Measurements from ENCODE around the gene NLRX1.
"Not testable (repeated sequence)": the region's sequence is repeated elsewhere in the genome, so short reads cannot be mapped to it uniquely, and the experiment has no call there.

The NLRX1 gene

DNA sequence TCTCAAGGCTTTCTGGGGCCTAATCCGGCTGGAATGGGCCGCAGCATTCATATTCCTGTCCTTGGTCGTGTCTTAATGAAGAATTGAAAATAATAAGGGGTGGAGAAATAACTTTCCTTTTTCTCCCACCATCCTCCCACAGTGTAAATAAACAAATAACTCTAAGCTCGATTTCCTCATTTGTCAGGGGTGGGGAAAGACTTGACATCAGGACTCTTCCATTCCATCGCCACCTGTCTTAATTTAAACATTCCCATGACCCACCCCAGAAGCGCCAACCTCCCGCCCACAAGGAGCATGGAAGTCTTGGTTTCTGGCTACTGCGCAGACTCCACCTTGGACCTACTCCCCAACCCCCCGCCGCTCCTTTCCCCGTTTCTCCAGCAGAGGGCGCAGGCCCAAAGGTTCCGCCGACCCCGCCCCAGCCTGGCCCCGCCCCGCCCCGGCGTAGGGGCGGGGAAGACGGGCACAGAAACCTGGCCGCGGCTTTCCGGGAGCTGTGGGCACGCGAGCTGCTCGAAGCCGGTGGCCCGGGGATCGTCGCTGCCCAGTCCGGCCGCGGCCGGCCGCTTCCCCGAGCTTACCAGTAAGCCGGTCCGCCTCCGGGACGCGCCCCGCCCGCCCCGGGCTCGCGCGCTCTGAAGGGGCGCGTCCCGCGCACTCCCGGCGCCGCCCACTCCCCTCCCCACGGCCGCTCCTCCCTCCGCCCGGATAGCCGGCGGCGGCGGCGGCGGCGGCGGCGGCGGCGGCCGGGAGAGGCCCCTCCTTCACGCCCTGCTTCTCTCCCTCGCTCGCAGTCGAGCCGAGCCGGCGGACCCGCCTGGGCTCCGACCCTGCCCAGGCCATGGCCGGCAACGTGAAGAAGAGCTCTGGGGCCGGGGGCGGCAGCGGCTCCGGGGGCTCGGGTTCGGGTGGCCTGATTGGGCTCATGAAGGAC lies 37.3 kb downstream of the NLRX1 start, which contains the start of gene CBL:
Gene CBL (plus strand): TSS at position 766 of the 937 bp plus-strand sequence. CDS start 79 bp downstream, at position 845.
- peak; percentile 94 to 99 (median 94) for DNase-seq (ENCODE audit: low read depth in 2 of 3, low spot score in 1 of 3)

DNA sequence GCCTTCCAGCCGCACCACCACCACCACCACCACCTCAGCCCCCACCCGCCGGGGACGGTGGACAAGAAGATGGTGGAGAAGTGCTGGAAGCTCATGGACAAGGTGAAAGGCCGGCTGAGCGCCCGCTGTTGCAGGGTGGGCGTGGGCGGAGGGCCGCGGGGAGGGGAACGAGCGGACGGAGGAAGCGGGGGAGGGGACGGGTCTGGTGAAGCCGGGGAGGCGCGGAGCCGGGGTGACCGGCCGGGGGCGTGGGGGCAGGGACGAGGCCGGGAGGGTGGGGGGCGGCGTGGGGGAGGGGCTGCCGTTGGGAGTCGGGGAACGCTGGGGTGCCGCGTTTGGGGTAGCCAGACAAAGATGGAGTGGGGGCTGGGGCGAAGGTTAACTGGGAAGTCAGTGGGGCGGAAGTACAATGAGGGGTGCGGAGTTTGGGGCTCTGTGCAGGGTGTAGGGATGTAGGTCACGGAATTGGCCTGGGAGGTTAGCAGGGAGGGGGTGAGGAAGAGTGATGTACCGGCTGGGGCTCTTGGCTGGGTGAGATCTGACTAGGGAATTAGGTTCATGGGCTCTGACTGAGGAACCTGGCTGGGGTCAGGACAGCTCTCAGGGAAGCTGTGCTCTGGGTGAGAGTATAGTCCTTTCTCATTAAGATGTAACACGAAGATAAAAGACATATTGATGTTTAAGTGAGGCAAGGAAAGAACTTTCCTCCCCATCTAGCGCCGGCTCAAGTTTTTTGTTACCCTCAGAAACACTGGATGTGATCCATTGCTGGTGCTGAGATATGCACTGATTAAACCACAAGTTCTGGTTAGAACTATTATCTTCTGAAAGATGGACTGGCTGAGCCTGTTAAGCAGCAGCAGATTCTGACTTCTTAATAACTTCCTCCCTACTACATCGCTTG lies 38.2 kb downstream of the NLRX1 start:
- peak; percentile 22 to 46 (median 37) for DNase-seq (ENCODE audit: low read depth in 2 of 3, low spot score in 1 of 3)

DNA sequence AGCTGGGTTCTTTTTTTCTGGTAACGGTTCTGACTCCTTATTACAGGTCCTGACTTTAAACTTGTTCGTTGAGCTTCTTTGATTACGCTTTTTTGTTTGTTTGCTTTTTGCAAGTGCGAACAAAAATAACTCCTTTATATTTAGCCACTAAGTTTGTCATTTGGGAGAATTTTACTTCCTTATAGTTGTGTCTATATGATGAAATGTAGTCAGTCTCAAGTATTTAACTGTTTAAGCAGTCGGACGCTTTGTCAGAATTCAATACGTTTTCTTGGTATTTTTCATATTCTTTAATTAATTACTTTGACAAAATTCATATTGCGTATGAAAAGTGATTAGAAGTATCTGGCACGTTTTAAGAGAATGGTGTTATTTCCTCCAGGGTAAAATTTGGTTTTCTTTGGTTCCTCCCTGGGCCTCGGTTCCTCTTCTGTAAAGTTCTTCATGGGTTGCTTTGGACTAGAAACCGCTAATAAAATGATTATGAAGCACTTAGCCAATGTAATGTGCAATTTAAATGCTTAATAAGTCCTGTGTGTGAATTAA lies 39.0 kb downstream of the NLRX1 start:
- no peak for DNase-seq (ENCODE audit: low read depth in 2 of 3, low spot score in 1 of 3)

DNA sequence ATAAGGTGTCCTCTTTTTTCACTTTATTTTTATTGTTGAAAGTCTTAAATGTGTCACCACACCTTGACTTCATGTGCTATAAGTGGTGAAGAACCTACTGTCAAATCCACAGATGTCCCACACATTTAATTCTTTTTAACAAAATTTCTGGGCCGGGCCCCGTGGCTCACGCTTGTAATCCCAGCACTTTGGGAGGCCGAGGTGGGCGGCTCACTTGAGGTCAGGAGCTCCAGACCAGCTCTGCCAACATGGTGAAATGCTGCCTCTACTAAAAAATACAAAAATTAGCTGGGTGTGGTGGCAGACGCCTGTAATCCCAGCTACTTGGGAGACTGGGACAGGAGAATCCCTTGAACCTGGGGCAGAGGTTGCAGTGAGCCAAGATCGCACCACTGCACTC lies 40.7 kb downstream of the NLRX1 start:
- DNase-seq (ENCODE audit: low read depth in 2 of 3, low spot score in 1 of 3), result no peak

DNA sequence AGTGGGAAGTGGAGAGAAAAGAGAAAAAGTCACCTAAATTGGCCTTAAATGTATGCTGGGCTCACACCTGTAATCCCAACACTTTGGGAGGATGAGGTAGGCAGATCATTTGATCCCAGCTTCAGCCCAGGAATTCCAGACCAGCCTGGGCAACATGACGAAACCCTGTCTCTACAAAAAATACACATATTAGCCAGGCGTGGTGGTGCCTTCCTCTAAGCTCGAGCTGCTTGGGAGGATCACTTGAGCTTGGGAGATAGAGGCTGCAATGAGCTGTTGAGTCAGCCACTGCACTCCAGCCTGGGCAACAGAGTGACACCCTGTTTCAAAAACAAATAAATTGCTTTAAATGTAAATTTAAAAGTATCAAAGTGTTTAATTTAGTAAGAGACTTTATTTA lies 41.5 kb downstream of the NLRX1 start:
- DNase-seq (ENCODE audit: low read depth in 2 of 3, low spot score in 1 of 3), result no peak

DNA sequence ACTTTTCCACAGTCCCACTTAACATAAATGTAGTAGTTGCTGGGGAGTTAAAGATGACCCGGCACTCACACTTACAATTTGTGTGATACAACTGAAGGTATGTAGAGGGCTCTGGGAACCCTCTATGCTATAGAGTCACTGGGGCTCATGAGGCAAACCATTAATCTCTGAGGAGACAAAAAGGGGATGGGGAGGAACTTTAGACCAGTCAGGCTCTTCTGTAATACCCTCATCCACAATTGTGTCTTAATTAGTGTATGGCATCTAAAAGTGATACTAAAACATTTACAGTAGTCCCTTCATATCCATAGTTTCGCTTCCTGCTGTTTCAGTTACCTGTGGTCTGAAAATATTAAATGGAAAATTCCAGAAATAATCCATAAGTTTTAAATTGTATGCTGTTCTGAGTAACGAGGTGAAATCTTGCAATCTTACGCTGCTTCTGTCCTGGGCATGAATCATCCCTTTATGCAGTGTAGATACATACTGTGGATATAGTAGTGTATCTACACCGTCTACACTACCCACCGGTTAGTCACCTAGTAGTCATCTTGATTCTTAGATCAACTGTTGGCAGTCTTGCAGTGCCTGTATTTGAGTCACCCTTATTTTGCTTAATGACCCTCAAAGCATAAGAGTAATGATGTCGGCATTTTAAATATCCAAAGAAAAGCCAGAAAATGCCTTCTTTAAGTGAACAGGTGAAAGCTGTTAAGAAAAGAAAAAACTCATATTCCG lies 49.8 kb downstream of the NLRX1 start:
- peak in 1 of 3 donors; percentile 23 for DNase-seq (ENCODE audit: low read depth in 2 of 3, low spot score in 1 of 3)

DNA sequence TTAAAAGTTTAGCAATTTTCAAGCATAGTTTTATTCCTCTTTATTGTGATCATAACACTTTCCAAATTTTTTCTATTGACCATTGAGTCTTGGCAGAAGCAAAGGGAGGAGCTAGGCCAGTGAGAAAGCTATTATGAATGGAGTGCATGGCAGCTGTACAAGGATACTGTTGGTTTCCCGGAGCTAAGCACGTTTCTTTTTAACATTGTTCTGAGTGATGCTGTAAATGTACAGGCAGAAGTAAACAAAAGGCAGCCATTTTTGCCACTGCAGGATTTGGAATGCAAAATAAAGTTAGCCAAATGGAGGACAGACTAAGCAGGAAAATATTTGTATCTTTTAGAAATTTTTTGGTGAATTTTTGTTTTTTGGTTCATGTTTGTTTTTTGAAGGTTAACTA lies 53.8 kb downstream of the NLRX1 start:
- no peak for DNase-seq (ENCODE audit: low read depth in 2 of 3, low spot score in 1 of 3)

DNA sequence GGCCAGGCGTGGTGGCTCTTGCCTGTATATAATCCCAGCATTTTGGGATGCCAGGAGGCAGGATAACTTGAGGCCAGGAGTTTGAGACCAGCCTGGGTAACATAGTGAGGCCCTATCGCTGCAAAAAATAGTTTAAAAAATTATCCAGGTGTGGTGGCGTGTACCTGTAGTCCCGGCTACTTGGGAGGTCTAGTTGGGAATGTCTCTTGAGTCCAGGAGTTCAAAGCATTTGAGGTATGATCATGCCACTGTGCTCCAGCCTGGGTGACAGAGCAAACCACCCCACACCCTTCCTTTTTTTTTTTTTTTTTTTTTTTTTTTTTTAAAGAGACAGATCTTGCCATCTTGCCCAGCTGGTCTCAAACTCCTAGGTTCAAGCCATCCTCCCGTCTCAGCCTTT lies 54.4 kb downstream of the NLRX1 start:
- no peak for DNase-seq (ENCODE audit: low read depth in 2 of 3, low spot score in 1 of 3)

DNA sequence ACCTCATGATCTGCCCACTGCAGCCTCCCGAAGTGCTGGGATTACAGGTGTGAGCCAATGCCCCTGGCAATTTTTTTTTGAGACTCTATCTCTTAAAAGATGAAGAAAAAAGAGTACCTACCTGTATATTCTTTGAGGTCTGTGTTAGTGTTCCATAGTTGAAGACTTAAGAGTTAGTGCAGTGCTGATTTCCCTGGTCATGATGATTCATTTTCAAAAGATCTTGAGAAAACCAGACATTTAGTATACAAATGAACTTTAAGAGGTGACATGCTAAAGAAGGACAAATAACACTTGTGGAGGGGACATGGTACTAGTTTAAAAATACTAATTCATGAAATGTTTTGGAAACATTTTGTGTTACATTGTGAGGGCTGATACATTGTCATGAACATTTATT lies 55.3 kb downstream of the NLRX1 start:
- no peak for DNase-seq (ENCODE audit: low read depth in 2 of 3, low spot score in 1 of 3)

DNA sequence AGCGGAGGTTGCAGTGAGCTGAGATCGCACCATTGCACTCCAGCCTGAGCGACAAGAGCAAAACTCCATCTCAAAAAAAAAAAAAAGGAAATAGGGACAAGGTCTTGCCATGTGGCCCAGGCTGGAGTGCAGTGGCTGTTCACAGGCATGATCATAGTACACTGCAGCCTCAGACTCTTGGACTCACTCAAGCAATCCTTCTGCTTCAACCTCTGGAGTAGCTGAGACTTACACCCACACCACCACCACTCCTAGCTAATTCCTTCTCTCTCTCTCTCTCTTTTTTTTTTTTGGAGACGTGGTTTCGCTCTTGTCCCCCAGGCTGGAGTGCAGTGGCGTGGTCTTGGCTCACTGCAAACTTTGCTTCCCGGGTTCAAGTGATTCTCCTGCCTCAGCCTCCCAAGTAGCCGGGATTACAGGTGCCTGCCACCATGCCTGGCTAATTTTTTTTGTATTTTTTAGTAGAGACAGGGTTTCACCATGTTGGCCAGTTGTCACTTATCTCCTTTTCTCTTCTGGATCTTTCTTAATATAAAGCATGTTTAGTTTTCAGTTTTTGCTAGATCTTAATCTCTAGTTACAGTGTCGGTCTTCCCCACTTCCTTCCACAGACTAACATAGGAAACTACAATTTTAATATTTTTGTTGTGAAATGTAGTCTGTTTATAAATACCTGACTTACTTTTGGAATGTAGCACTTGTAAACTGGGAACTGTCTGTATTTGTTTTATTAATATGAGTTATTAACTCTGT lies 60.2 kb downstream of the NLRX1 start:
- not testable (repeated sequence) for DNase-seq (ENCODE audit: low read depth in 2 of 3, low spot score in 1 of 3)

DNA sequence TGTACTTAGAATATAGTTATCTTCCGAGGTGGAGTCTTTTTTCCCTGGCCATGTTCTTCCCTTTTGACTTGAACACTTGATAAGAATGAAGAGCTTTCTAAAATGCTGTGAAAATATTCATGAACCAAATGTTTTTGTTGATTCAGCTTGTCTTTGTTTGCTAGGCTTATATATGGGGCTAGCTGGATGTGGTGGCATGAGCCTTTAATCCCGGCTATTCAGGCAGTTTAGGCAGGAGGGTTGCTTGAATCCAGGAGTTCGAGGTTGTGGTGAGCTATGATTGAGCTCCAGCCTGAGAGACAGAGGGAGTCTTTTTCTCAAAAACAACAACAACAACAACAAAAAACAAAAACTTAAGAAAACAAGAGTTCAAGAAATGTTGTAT lies 60.8 kb downstream of the NLRX1 start:
- DNase-seq (ENCODE audit: low read depth in 2 of 3, low spot score in 1 of 3), result no peak

DNA sequence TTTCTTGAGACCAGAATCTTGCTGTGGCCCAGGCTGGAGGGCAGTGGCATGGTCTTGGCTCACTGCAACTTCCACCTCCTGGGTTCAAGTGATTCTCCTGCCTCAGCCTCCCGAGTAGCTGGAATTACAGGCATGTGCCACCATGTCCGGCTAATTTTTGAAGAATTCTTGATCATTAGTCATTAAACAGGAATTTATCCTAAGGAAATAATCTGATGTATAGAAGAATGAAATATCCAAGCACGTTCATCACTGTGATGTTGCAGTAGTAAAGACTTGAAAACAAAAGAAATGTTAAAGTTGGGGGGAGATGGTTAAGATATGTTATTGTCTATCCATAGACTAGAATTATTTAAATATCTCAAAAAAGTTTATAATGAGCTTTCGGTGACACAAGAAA lies 61.2 kb downstream of the NLRX1 start:
- no peak for DNase-seq (ENCODE audit: low read depth in 2 of 3, low spot score in 1 of 3)
